Caco-2 (cell line): ENCODE measurements around the gene MBOAT7. TPM values are rescaled to one million over a fixed set of nuclear protein-coding genes. Genes with fewer than 3 reads are reported as not detected.

ENCODE experiments used
- BruUV-seq: library from RNA; stranded (reverse); fragments of 400-500 nt; replicated peaks from 2 replicates; lab custom pipeline; 2021; lab: Mats Ljungman, UMichigan
- CTCF ChIA-PET: fragments of 300-600 bp; sonication (Branson Sonifier 250); formaldehyde crosslinking; loops from one replicate; lab custom pipeline; 2022; ENCODE audit warnings: antibody characterized with exemption; lab: Charles Lee
- POLR2A ChIA-PET: fragments of 300-600 bp; sonication (Branson Sonifier 250); formaldehyde crosslinking; loops from one replicate; lab custom pipeline; 2022; ENCODE audit warnings: antibody characterized with exemption; lab: Charles Lee
- DNase-seq, 2 experiments: peaks; one replicate each; pipeline versions ENCODE4 v3.0.0 to v3.0.0-alpha.2; 2020 to 2022
- H3K27me3 ChIP-seq: replicated peaks from 2 replicates; pipeline ENCODE4 v1.6.0; 2011; ENCODE audit warnings: low read length; ENCODE audit not compliant: control insufficient read depth, insufficient read depth
- H3K36me3 ChIP-seq: 2 replicates; pipeline ENCODE4 v1.5.1; 2011; ENCODE audit warnings: low read length; ENCODE audit not compliant: control insufficient read depth, insufficient read depth
- H3K4me1 ChIP-seq: fragments of 250-450 bp; sonication (Bioruptor Pico); 2 replicates; pipeline ENCODE4 v1.5.1; 2020; ENCODE audit warnings: mild to moderate bottlenecking
- H3K4me3 ChIP-seq: 2 replicates; pipeline ENCODE4 v1.5.1; 2011; ENCODE audit warnings: low read depth, mild to moderate bottlenecking, control low read depth, low read length
- H3K9me3 ChIP-seq: fragments of 250-450 bp; sonication (Bioruptor Pico); 2 replicates; pipeline ENCODE4 v1.5.1; 2020; ENCODE audit warnings: mild to moderate bottlenecking, moderate library complexity
- H3K27ac Mint-ChIP-seq: one replicate; pipeline ENCODE4 v1.8.0; 2022; ENCODE audit warnings: mixed read lengths; ENCODE audit not compliant: unreplicated experiment
- H3K27me3 Mint-ChIP-seq: one replicate; pipeline ENCODE4 v1.8.0; 2022; ENCODE audit warnings: mixed read lengths; ENCODE audit not compliant: insufficient read depth, unreplicated experiment
- H3K36me3 Mint-ChIP-seq: one replicate; pipeline ENCODE4 v1.8.0; 2022; ENCODE audit warnings: mild to moderate bottlenecking, mixed read lengths; ENCODE audit not compliant: insufficient read depth, unreplicated experiment
- H3K4me1 Mint-ChIP-seq: one replicate; pipeline ENCODE4 v1.8.0; 2022; ENCODE audit warnings: low read depth, mixed read lengths; ENCODE audit not compliant: unreplicated experiment
- H3K4me3 Mint-ChIP-seq: one replicate; pipeline ENCODE4 v1.8.0; 2022; ENCODE audit warnings: mild to moderate bottlenecking, moderate library complexity, mixed read lengths; ENCODE audit not compliant: unreplicated experiment
- H3K9me3 Mint-ChIP-seq: one replicate; pipeline ENCODE4 v1.8.0; 2022; ENCODE audit warnings: mixed read lengths; ENCODE audit not compliant: unreplicated experiment
- intact Hi-C: fragments of 100-400 bp; cut with micrococcal nuclease; formaldehyde crosslinking; loops from one replicate; pipeline ENCODE4 v1.10.0; 2022; ENCODE audit not compliant: unreplicated experiment
- total RNA-seq: library from RNA; stranded (reverse); gene quantifications from 2 replicates; pipeline ENCODE4 v1.2.3, GENCODE V29; 2022
- TF ChIP-seq, protein P1 (sequence below), 2 experiments: fragments of 200-600 bp in 1 of 2; IDR thresholded peaks; 1 replicate in 1 of 2; 2 replicates in 1 of 2; pipeline versions ENCODE4 v1.5.1 to v1.8.0; 2011 to 2022; ENCODE audit warnings: antibody characterized with exemption in 1 of 2, control low read depth in 1 of 2, inconsistent platforms in 1 of 2, low read depth in 1 of 2, low read length in 1 of 2, mild to moderate bottlenecking in 1 of 2, moderate library complexity in 1 of 2; ENCODE audit not compliant: insufficient read depth in 1 of 2, severe bottlenecking in 1 of 2, unreplicated experiment in 1 of 2

Gene MBOAT7
- total RNA-seq, 1 experiment from 2014 or later, result 137 TPM

- Mint-ChIP-seq H3K9me3 (no peaks in the 10 kb centered on the region), H3K4me1 (peaks cover 16% of the 10 kb centered on the region), H3K27me3 (no peaks in the 10 kb centered on the region), H3K27ac (no peak overlapping the region), H3K36me3 (peaks cover 93% of the 10 kb centered on the region), H3K4me3 (no peak overlapping the region)
- Histone ChIP-seq H3K4me3 (no peak overlapping the region), H3K36me3 (peaks cover 10% of the 10 kb centered on the region), H3K27me3 (no peaks in the 10 kb centered on the region), H3K4me1 (peaks cover 12% of the 10 kb centered on the region), H3K9me3 (no peaks in the 10 kb centered on the region)
- POLR2A ChIA-PET, result no interaction called here
- no peak for DNase-seq
- no TSS peak for BruUV-seq
- CTCF ChIA-PET, result no interaction called here
- intact Hi-C loops, result no loop called here
- TF ChIP-seq, protein P1, sequence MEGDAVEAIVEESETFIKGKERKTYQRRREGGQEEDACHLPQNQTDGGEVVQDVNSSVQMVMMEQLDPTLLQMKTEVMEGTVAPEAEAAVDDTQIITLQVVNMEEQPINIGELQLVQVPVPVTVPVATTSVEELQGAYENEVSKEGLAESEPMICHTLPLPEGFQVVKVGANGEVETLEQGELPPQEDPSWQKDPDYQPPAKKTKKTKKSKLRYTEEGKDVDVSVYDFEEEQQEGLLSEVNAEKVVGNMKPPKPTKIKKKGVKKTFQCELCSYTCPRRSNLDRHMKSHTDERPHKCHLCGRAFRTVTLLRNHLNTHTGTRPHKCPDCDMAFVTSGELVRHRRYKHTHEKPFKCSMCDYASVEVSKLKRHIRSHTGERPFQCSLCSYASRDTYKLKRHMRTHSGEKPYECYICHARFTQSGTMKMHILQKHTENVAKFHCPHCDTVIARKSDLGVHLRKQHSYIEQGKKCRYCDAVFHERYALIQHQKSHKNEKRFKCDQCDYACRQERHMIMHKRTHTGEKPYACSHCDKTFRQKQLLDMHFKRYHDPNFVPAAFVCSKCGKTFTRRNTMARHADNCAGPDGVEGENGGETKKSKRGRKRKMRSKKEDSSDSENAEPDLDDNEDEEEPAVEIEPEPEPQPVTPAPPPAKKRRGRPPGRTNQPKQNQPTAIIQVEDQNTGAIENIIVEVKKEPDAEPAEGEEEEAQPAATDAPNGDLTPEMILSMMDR (IDR thresholded peaks at IDR 0.05; ENCODE audit: insufficient read depth in 1 of 2, low read depth in 1 of 2, low read length in 1 of 2, severe bottlenecking in 1 of 2, unreplicated experiment in 1 of 2), result no peak
These were observed 33.7 kb downstream of the MBOAT7 start for GRCh38 chr19:54155694-54156093.

DNA sequence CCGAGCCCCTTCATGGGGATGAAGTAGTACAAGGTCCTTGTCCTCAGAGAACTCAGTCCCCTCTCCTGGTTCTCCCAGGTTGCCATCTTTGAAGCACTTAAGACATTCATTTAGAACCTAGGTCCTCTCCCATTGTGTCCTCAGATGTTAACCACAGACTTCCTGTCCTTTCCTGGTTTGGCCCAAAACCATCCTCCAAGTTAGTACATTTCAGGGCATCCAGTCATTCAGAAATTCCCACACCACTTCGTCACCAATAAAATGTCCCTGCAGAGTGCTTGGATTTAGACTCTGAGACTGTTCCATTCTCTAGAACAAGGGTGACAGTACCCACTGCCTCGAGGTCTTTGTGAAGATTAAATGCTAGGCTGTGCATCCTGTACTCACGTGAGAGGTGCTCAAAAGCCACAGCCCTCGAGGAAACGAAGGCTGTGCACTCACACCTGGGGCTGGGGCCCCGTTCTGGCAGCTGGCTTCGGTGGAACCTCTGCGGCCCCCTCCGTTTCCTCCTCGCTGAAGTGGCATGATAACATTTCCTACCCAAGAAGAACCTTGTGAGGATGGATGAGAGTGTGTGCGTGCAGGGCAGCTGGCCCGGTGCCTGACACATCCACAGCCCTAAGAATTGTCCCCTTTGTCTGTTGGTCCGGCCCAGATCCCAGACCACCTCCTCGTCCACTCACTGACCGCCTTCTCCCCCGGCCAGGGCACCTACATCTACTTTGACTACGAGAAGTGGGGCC lies 34.6 kb downstream of the MBOAT7 start:
- H3K27ac Mint-ChIP-seq, result no peak overlapping the region

DNA sequence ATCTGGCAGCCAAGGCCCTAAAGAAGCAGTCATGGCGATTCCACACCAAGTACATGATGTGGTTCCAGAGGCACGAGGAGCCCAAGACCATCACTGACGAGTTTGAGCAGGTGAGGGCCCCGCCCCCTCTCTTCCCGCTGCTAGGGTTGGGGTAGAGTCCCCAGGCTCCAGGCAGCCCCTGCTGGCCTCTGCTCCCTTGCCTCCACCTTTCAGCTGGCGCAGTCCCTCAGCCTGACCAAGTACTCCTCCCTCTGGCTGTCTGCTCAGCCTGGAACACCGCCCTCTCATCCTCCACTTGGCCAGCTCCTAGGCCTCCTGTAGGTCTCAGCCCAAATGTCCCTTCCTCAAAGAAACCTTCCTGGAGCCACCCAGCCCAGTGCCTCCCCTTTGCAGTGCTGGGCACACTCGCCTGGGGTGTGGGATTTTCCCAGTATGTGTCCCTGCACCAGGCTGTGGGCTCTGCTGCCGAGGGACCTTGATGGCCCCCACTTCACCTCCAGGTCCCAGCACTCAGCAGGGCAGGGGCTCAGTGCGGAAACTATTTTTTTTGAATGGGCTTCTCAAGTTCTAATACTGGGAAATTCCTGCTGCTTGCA lies 35.6 kb downstream of the MBOAT7 start:
- BruUV-seq, result no TSS peak
- Mint-ChIP-seq H3K4me1 (peaks cover 15% of the 10 kb centered on the region), H3K27me3 (no peaks in the 10 kb centered on the region), H3K27ac (peak overlapping the region; percentile 55), H3K9me3 (no peaks in the 10 kb centered on the region), H3K4me3 (no peak overlapping the region), H3K36me3 (peaks cover 90% of the 10 kb centered on the region)
- ChIA-PET CTCF (no interaction called here), POLR2A (no interaction called here)
- Histone ChIP-seq H3K4me3 (no peak overlapping the region), H3K36me3 (peaks cover 10% of the 10 kb centered on the region), H3K4me1 (peaks cover 10% of the 10 kb centered on the region), H3K27me3 (no peaks in the 10 kb centered on the region), H3K9me3 (no peaks in the 10 kb centered on the region)
- intact Hi-C loops, result no loop called here
- TF ChIP-seq, protein P1 (IDR thresholded peaks at IDR 0.05; ENCODE audit: insufficient read depth in 1 of 2, low read depth in 1 of 2, low read length in 1 of 2, severe bottlenecking in 1 of 2, unreplicated experiment in 1 of 2), result no peak
- no peak for DNase-seq

More for the DNA sequence above, 34.6 kb downstream of the MBOAT7 start:
- H3K4me3 ChIP-seq, result no peak overlapping the region
- ChIA-PET POLR2A (no interaction called here), CTCF (no interaction called here)
- peaks cover 10% of the 10 kb centered on the region for H3K36me3 ChIP-seq
- Mint-ChIP-seq H3K9me3 (no peaks in the 10 kb centered on the region), H3K27me3 (no peaks in the 10 kb centered on the region), H3K4me1 (peaks cover 15% of the 10 kb centered on the region), H3K4me3 (no peak overlapping the region), H3K36me3 (peaks cover 91% of the 10 kb centered on the region)
- intact Hi-C loops, result no loop called here
- no peak for DNase-seq
- TF ChIP-seq, protein P1 (IDR thresholded peaks at IDR 0.05; ENCODE audit: insufficient read depth in 1 of 2, low read depth in 1 of 2, low read length in 1 of 2, severe bottlenecking in 1 of 2, unreplicated experiment in 1 of 2), result no peak
- H3K9me3 ChIP-seq, result no peaks in the 10 kb centered on the region
- no TSS peak for BruUV-seq
- H3K4me1 ChIP-seq, result peaks cover 10% of the 10 kb centered on the region
- H3K27me3 ChIP-seq, result no peaks in the 10 kb centered on the region
